Stimulated activated naive CD8-positive, alpha-beta T cell treated with anti-CD3 and anti-CD28 coated beads, Interleukin-15, Interleukin-2, amounts not matched to agents 100 U/mL and 50 U/mL, for 24 hours (primary cell): Measurements from ENCODE around the gene TMED10.
A peak's percentile ranks its signal among the peaks of the same experiment; 100 is the strongest.

Experiments
- ATAC-seq: fragments of 150-1000 bp; cut with Tn5 transposase; one replicate; pipeline ENCODE4 v1.10.0; 2021
- DNase-seq: peaks from one replicate; pipeline ENCODE4 v3.0.0; 2021

TMED10 gene

DNA sequence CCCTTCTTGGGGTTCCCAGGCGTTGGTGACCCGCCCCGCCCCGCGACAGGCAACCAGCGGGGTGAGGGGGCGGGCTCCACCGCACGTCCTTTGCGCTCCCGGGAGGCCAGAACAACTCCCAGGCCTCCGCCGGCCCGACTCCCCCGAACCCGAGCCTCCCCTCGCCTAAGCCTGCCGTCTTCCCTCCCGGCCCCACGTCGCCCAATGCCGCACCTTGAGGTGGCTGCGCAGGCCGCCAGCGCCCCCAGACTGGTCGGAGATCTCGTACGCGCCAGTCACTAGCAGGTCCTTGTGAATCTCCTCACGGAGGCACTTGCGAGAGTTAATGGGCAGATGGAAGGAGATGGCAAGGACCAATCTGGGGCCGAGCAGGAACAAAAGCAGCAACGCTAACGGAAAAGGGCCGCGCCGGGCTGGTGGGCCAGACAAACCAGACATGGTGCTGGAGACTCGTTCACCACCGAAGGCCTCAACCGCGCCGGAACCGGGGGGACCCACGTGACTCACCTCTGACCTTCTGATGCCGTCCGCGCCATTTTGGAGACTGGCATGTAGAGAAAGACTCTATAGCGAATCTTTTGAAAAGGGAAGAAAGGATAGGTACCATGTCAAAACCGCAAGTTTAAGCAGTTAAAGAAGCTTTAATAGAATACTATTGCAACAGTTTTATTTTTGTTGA is at the start of gene TMED10:
Gene TMED10, minus strand, starts transcription at position 471 of the 679 bp plus-strand sequence. Its CDS starts 33 bp downstream, at position 438.
- DNase-seq (peak; percentile 90), ATAC-seq (peak; percentile 84)

DNA sequence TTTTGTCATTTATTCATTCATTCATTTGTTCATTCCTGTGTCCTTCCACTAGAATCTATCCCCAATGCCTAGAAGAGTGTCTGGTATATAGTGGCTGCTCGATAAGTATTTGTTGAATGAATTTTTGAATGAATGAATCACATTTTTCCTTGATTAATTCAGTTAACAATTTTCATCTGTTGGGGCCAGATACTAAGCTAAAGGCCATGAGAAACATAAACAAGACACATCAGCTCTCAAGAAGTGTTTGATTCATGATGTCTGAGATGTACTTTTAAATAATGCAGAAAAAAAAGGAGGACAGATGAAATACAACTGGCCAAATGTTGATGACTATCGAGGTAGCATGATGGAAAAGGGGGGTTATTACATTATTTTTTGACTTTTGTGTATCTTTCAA is 48.1 kb upstream of the TMED10 start:
- ATAC-seq, result no peak
- DNase-seq, result no peak

DNA sequence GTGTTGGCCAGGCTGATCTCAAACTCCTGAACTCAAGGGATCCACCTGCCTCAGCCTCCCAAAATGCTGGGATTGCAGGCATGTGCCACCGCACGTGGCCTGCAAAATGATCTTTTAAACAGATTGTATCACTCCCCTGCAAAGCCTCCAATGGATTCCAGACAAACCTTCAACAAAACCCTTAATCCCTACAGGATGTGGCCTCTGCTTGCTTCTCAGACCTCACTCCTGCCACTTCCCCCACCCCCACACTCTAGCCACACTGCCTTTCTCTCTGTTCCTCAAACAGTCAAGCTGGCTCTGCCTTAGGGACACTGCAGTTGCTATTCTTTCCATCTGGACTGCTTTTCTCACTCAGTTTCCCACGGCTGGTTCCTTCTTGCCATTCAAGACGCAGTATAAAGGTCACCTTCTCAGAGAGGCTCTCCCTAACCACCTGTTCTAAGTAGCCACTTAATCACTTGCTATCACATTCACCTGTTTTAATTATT is 47.3 kb upstream of the TMED10 start:
- no peak for ATAC-seq
- peak; percentile 40 for DNase-seq

DNA sequence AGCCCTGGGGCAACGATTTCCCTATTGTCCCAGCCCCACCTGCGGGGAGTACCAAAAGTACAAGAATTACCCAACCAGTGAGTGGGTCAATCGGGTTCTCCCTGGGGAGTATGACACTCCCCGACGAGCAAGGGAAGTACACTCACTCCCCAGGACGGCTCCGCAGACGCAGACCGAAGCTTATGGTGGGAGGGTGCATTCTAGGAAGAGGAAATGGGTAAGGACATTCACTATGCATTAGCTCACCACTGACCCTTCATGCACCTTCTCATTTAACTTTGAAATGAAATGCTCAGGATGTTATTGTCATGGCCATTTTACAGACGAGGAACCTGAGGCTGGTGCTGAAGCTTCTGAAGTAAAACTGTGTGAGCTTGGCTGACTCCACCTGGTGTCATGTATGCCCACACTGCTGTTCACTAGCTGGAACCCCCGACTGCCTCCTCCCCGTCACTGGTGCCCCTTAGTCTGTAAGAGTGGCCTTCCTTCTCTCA is 45.8 kb upstream of the TMED10 start:
- ATAC-seq (no peak), DNase-seq (no peak)

DNA sequence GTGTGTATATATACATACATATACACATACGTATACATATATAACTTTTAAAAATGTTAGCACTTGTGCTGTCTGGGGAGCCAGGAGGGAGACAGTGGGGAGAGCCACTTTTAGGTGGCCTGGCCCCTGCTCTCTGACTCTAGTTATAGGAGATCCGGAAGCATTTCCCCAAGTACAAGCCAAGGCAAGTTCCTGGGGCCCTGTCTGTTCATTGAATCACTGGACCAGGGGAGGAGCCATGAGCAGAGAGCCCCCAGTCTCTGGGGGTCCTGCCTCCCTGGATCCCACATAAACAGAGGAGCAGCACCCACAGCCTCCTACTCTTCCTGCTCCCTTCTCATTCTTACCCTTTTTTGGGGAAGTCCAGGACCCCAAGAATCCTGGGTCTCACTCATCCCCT is 45.4 kb upstream of the TMED10 start:
- ATAC-seq, result no peak
- DNase-seq, result no peak

DNA sequence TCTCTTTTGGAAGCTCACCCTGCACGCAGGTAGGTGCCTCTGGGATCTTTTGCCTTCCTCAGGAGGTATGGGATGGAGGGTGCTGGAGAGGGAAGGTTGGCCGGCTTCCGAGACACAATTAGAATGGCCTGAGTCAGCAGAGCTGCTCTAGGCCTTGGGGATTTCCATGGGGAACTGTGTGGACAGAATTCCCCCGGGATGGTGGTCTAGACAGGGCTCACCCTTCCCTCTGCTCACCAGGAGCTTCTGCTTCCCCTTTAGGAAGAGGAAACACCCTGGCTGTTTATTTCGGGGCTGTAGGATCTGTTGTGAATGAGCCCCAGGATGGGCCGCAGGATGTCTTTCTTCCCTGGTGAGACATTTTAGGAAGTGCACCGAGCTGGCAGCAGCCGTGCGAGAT is 43.7 kb upstream of the TMED10 start:
- no peak for DNase-seq
- ATAC-seq, result no peak

DNA sequence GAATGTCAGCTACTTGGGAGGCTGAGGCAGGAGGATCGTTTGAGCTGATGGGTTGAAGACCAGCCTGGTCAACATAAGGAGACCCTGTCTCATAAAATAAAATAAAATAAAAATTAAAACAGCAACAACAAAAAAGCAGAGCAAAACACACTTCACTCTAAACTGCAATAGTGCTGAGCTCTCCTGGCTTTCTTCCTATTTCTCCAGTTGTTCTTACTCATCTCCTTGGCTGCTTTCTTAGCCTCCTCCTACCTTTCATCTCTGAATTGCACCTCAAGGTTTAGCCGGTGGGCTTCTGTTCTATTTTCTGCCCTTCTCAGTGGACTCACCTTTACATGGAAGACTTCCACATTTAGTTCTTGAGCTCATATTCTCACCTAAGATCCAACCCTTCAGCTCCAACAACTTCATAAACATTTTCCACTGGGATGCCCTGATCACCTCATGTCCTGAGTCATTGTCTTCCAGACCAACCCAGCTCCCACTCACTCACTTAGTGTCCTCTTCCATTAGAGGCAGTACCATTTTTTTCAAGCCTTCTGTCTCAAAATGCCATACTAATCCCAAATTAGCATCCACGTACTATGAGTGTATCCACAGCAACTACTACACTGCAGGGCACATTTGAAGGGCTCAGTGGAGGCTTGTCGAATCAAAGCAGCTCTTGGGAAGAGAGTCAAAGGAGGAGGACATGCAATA is 41.2 kb upstream of the TMED10 start:
- no peak for ATAC-seq

DNA sequence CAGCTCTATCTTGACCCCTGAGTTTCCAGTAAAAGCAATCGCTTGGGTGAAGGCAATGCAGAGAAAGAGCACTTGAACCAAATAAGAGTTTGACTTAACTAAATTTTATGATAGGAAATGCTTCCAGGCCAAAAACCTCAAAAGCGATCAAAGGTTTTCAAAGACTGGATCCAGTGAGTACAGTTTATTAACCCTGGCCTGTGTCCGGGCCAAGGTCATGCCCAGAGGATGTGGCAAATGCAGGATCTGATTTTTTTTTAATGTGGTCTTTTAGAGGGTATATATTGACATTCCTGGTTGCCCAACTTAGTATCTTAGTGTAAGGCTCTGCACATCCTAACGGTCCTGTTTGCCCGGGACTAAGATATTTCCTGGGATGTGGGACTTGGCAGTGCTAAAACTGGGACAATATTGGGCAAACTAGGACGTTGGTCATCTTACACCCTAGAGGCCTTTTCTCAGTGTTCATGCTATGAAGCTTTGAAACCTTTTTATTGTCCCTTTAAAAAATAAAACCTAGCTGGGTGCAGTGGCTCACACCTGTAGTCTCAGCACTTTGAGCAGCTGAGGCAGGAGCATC is 40.1 kb upstream of the TMED10 start:
- DNase-seq, result no peak
- ATAC-seq, result no peak

More for the DNA sequence above, 41.2 kb upstream of the TMED10 start:
- no peak for DNase-seq

DNA sequence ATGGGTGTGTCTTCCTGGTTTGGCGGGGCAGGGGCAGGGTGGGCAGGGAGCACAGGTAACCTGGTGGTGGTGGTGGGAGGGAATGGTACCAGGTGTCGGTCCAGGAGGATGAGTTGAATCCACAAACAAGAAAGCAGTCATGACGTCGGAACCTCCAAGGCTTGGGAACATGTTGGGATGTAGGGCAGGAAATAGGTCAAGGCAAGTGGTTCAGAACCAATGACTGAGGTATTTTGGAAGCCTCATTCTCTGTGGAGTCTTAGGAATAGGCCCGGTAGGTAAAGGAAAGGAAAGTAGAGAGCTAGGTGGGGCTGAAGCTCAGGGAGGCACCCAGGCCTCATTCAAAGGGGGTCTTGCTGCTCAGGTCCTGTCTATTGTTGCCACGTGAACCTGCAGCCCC is 39.1 kb upstream of the TMED10 start:
- DNase-seq (no peak), ATAC-seq (no peak)

DNA sequence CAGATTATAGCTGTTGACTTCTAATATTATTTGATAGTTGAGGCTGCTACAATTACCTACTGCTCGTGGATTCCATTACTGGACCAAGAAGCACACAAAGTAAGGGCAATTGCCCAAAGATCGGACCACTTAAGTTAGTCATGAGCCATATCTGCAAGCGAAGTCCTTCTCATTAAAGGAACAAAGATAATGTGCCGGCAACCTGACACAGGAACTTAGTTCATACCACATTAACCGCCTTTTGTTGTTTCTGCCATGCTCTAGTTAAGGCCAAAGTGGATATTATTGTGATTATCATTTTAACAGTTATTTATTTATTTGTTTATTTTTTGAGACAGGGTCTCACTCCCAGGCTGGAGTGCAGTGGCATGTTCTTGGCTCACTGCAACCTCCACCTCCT is 38.1 kb upstream of the TMED10 start:
- DNase-seq (no peak), ATAC-seq (no peak)

DNA sequence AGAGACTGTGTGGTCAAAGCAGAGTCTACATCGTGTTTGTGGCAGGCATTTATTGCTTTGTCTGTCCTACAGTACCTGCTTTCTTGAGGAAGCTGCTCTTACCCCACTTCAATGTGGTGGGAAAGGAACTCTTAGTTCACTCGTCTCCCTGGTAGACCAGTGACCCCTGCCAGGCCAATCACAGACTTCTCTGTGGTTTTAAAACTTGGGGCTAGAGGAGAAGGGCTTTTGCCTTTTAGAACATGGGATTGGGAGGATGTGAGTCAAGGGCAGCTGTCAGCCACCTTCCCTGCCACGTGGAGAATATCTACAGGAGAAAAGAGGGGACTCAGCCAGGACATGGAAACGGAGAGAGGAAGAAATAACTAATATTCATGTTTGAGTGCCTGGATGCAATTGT is 36.8 kb upstream of the TMED10 start:
- ATAC-seq, result no peak
- no peak for DNase-seq

DNA sequence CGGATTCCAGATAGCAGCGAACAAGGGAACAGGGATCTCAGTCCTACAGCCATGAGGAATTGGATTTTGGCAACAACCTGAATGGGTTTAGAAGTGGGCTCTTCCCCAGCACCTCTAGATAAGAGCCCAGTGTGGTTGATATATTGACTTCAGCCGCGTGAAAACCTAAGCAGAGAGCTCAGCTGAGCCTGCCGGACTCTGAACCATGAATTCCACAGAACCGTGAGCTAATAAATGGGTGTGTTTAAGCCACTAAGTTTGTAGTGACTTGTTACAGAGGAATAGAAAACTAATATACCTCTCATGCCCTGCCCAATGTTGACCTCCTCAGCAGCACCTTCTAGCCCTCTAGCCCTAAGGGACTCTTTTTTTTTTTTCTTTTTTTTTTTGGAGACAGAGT is 32.4 kb upstream of the TMED10 start:
- DNase-seq (no peak), ATAC-seq (no peak)

DNA sequence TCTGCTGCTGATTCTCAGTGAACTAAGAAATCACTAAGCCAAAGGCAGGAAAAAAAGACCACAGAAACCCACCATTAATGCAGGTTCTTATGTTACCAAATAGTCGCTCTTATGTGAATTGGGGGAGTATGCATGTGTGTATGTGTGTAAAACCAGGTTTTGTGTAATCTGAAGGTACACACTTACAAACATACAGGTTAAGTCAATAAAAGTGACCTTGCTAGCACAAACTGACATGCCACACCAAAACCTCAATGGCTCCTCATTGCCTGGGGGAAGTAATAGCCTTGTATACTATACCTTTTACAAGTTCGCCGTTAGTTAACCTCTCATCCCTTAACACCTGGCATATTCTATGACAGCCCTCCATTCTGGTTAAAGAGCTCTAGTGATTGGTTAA is 29.8 kb upstream of the TMED10 start:
- no peak for ATAC-seq
- DNase-seq, result no peak

DNA sequence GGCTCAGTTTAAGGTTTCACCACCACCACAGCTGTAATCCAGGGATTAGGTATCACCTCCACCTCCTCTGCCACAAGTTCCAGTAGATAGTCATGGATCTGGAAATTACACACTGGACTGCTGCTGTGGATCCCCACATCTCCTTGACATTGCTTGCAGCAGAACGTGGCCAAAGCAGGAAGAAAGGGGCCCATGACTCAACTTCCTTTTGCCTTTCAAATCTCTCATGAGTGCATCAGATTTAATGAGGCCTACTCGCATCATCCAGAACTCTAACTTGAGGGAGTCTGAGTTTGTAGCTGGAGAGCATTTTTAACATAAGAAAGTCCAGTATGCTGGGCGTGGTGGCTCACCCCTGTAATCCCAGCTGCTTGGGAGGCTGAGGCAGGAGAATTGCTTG is 29.2 kb upstream of the TMED10 start:
- peak; percentile 71 for ATAC-seq
- peak; percentile 24 for DNase-seq

DNA sequence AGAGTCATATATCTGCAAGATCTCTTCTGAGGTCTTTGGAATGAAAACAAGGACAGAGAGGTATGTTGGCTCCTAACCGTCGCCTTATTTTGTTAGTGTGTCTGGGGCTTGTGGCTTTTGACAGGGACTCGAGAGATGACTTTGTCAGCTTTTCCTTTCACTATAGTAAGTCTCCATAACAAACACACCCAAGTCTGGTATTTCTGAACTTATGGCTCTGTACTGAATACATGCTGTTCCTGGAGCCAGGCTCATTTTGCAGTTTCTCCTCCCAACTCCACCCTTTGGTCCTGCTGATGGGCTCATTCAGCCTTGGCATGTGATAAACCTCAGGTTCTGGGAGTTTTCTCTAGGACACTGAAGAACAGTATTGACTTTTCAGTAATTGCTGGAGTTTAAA is 27.7 kb upstream of the TMED10 start:
- ATAC-seq (peak; percentile 48), DNase-seq (no peak)

DNA sequence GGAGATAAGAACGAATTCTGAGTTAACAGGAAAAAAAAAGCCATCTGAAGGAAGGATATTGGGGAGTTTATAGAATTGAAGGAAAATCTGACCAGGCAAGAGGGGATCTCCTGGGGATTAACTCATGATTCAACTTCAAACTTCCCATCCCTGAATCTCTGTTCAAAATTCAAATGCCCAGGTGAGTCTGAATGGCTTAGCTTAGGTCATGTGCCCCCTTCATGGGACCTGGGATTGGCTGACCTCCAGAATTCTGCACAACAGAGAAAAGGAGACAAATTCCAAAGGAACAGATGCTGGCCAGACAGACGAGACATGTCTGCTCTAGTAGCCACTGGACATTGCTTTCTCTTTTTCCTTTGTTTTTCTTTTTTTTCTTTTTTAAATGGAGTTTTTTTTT is 26.2 kb upstream of the TMED10 start:
- DNase-seq, result no peak
- no peak for ATAC-seq

DNA sequence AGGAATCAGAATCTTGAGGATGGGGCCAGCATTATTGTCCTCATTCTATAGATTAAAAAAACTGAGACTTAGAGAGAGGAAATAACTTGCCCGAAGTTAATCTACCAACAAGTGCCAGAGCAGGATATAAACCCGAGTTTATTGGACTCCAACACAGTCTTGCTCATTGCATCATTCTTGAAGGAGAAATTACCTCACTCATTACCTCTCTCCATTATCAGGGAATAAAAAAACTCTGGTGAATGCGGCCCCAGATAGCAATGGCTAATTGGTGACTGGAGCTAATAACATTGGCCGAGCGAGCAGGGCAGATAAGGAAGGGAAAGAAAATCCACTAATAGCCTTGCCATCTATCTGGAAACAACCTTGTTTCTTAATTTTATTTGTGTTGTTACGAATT is 24.7 kb upstream of the TMED10 start:
- DNase-seq, result no peak
- ATAC-seq, result no peak

DNA sequence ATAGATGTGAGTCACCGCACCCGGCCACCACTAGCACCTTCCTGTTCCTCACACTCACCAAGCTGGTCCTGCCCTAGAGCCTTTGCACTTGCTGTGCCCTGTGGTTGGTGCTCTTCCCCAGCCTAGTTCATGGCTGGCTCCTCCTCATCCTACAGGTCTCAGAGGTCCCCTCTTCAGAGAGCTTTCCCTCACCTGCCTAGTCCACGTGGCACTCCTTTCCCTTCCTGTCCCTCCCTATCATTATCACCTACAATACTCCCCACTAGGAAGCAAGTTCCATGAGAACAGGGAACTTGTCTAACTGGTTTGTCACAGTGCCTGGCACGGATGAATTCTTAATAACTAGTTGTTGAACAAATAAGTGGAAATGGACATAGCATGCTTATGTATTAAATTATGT is 24.0 kb upstream of the TMED10 start:
- ATAC-seq (no peak), DNase-seq (no peak)

DNA sequence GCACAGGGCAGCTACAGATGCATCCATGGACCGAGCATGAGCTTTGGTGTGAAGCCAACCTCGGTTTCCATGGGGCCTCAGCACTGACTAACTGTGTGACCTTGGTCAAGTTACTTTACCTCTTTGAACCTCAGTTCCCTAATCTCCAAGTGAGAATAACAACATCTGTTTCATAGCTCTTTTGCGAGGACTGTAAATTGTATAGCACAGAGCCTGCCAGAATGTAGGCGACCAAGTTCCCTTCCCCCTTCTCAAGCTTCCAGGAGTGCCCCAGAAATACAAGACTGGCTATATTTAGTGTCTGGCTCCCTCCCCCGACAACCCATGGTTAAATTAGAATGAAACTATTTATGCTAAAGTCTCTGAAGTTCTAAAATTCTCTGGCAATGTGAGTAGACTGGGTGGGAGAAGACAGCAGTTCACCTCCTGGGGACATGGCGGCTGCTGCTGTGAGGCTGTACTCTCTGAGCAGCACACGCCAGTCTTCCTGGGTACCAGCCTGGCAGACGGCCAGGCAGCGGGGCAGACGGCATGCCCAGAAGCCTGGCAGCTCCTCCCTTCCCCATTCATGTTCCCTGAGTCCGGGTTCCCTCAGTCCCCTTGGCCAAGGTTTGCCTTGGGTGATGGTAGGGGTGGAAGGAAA is 22.0 kb upstream of the TMED10 start:
- no peak for DNase-seq
- no peak for ATAC-seq

DNA sequence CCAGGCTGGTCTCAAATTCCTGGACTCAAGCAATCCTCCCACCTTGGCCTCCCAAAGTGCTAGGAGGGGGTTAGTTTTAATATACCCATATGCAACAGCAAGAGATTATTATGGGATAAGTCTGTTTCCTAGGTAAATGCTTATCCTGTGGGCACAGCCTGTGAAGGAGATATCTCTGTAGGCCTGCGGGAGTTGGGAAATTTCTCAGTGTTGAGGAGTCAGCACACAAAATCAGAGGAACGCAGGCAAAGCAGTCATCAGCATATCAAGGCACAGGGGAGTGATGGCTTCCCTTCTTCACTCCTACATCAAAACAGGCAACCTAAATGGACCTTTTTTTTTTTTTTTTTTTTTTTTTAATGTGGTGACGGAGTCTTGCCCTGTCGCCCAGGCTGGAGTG is 20.9 kb upstream of the TMED10 start:
- DNase-seq, result no peak
- ATAC-seq, result no peak

DNA sequence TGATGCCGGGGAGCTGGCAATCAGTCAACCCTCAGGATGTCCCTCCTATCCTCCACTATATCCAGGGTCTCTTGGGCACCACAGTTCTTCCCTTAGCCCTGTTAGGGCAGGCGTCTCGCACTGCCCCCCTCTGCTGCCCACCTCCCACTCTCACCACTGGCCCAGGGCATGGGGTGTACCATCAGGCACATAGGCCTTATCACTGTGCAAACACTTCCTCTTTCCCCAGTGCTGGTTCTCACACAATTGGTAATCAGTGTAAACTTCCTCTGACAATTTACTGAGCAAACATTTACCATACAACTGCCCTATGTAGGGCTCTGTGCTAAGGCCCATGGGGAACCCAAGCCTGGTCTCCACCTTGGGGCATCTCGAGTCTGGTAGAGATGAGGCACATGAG is 20.1 kb upstream of the TMED10 start:
- ATAC-seq (peak; percentile 46), DNase-seq (no peak)

DNA sequence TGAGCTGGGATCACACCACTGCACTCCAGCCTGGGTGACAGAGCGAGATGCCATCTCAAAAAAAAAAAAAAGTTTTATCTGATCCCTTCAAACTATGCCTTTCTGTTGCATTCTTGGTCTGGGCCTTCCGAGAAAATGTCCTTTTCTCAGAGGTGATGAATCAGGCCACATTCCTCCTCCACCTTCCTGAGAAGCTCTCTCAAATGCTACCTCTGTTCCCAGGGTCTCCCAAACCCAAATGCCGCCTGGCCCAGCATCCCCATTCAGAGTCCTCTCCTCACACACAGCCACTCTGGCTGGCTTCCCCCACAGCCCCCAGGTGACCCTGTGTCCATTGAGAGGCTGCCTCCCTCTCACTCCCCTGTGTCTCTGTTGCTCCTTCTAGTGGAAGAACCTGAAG is 19.7 kb upstream of the TMED10 start:
- ATAC-seq, result no peak
- DNase-seq, result no peak

DNA sequence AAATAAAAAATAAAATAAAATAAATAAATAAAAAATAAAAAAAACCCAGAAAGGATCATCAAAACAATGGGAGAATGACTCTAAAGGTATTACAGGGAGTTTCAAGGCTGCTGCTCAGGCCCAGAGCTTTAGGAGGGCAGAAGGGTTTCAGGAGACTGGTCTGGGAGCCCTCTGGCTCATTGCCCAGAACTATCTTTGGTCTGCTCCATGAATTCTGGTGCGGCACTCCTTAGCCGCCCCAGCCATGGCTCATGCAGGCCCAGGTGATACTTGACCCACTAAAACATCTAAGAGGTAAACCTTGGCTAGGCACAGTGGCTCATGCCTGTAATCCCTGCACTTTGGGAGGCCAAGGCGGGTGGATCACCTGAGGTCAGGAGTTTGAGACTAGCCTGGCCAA is 14.7 kb upstream of the TMED10 start:
- ATAC-seq, result no peak
- no peak for DNase-seq
